CD4-positive, alpha-beta memory T cell (primary cell): ENCODE data around the gene SURF4. TPM values are rescaled to one million over a fixed set of nuclear protein-coding genes. Genes with fewer than 3 reads are reported as not detected.
A peak's percentile ranks its signal among the peaks of the same experiment; 100 is the strongest.

Experiments
- CTCF ChIA-PET: fragments of 350-600 bp; sonication (Branson Sonifier 250); formaldehyde crosslinking; loops from one replicate; lab custom pipeline; 2021; ENCODE audit warnings: inconsistent platforms; ENCODE audit not compliant: partially characterized antibody; lab: Charles Lee
- POLR2A ChIA-PET: fragments of 350-600 bp; sonication (Branson Sonifier 250); formaldehyde crosslinking; loops from one replicate; lab custom pipeline; 2021; ENCODE audit not compliant: partially characterized antibody; lab: Charles Lee
- DNase-seq, 5 donors: peaks; one replicate each; pipeline versions ENCODE4 v3.0.0 to v3.0.0-alpha.2; 2020 to 2022; ENCODE audit warnings: mixed read lengths in 1 of 5
- H3K27ac ChIP-seq: one replicate; pipeline ENCODE4 v1.7.0; 2013; ENCODE audit warnings: low read depth, low read length
- H3K27me3 ChIP-seq: 2 replicates; pipeline ENCODE4 v1.7.0; 2013; ENCODE audit warnings: mild to moderate bottlenecking, low read length, moderate library complexity; ENCODE audit not compliant: insufficient read depth
- H3K36me3 ChIP-seq: 2 replicates; pipeline ENCODE4 v1.7.0; 2013; ENCODE audit warnings: mild to moderate bottlenecking, low read length, moderate library complexity; ENCODE audit not compliant: insufficient read depth
- H3K4me1 ChIP-seq: 2 replicates; pipeline ENCODE4 v1.7.0; 2013; ENCODE audit warnings: mild to moderate bottlenecking, low read length, moderate library complexity; ENCODE audit not compliant: insufficient read depth
- H3K4me3 ChIP-seq, 2 donors: one replicate each; pipeline ENCODE4 v1.7.0; 2013; ENCODE audit warnings: low read length in 2 of 2, mild to moderate bottlenecking in 1 of 2
- H3K9me3 ChIP-seq, 2 donors: one replicate each; pipeline ENCODE4 v1.7.0; 2013; ENCODE audit warnings: low read length in 2 of 2, control low read depth in 1 of 2; ENCODE audit not compliant: control insufficient read depth in 1 of 2
- H3K27ac Mint-ChIP-seq, 7 donors: one replicate each; pipeline ENCODE4 v1.8.0; 2020 to 2021; ENCODE audit warnings: mixed read lengths in 7 of 7, mild to moderate bottlenecking in 6 of 7, inconsistent platforms in 3 of 7, moderate library complexity in 3 of 7
- H3K27me3 Mint-ChIP-seq, 2 donors: one replicate each; pipeline ENCODE4 v1.8.0; 2020 to 2021; ENCODE audit warnings: mixed read lengths in 2 of 2
- H3K36me3 Mint-ChIP-seq, 2 donors: one replicate each; pipeline ENCODE4 v1.8.0; 2020 to 2021; ENCODE audit warnings: mixed read lengths in 2 of 2, inconsistent platforms in 1 of 2, mild to moderate bottlenecking in 1 of 2
- H3K4me1 Mint-ChIP-seq, 4 donors: one replicate each; pipeline ENCODE4 v1.8.0; 2020 to 2021; ENCODE audit warnings: mixed read lengths in 4 of 4, mild to moderate bottlenecking in 1 of 4
- H3K4me3 Mint-ChIP-seq, 8 donors: one replicate each; pipeline ENCODE4 v1.8.0; 2020 to 2021; ENCODE audit warnings: mixed read lengths in 8 of 8, mild to moderate bottlenecking in 7 of 8, moderate library complexity in 6 of 8, inconsistent platforms in 3 of 8
- H3K9me3 Mint-ChIP-seq, 8 donors: one replicate each; pipeline ENCODE4 v1.8.0; 2020 to 2021; ENCODE audit warnings: mixed read lengths in 8 of 8, mild to moderate bottlenecking in 5 of 8, inconsistent platforms in 3 of 8, moderate library complexity in 1 of 8
- intact Hi-C: fragments of 100-400 bp; cut with micrococcal nuclease; formaldehyde crosslinking; loops from one replicate; pipeline ENCODE4 v1.15.1; 2023
- polyA plus RNA-seq, 2 donors: library from polyadenylated mRNA; unstranded; fragments of 300-500 nt; fragmentation: Illumina TruSeq; gene quantifications; one replicate each; pipeline ENCODE4 v1.2.3, GENCODE V29; 2021
- total RNA-seq, 2 experiments: library from RNA; stranded (reverse); gene quantifications; one replicate each; pipeline ENCODE4 v1.2.3, GENCODE V29; 2021

Gene SURF4
- total and polyA plus RNA-seq, 4 experiments from 2014 or later, result 103 to 264 (median 133) TPM

DNA sequence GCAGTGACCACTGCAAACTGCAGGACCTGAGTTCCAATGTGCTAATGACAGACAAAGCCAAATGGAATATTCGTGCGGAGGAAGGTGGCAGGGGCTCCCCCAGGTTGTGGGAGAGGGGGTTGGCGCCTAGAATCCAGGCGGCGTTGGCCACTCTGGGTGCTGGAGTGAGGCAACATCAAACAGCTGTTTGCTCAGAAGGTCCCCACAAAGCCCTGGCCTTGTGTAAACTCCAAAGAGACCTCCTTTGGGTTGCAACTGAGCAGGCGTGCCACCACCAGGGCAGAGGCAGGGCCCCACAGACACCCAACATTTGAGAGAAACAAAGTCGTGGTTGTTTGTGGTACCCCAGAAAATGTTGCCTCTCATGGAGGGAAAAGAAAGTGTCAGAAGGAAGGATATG lies 14.9 kb upstream of the SURF4 start:
- intact Hi-C loops, result no loop called here
- Mint-ChIP-seq H3K9me3 (no peaks in the 10 kb centered on the region), H3K36me3 (no peaks in the 10 kb centered on the region), H3K4me1 (no peaks in the 10 kb centered on the region), H3K27me3 (peaks cover 4 to 9% of the 10 kb centered on the region in 2 donors), H3K4me3 (no peak overlapping the region), H3K27ac (no peak overlapping the region)
- H3K9me3 ChIP-seq, result no peaks in the 10 kb centered on the region
- H3K4me3 ChIP-seq, result no peak overlapping the region
- peak in 1 of 5 donors; percentile 4 for DNase-seq
- POLR2A ChIA-PET, result no interaction called here
- CTCF ChIA-PET, result no interaction called here
- H3K27ac ChIP-seq, result no peak overlapping the region
- no peaks in the 10 kb centered on the region for H3K36me3 ChIP-seq
- H3K4me1 ChIP-seq, result no peaks in the 10 kb centered on the region
- no peaks in the 10 kb centered on the region for H3K27me3 ChIP-seq

DNA sequence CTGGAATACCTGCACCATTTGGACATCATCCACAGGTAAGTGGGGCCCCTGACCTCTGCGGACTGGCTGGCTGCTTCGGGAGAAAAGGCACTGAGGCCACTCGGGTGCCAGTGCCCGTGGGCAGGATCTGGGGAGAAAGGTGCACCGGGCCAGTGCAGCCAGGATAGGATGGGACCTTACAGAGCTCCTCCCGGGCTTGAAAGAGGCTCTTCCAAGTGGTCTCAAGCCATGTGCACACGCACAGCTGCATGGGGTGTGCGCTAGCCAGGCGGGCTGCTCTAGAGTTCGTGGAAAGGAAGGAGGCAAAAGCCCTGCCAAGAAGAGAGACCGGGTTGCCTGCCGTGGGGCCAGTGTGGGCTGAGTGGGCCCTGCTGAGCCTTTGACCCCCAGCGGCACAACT lies 13.7 kb upstream of the SURF4 start:
- H3K36me3 Mint-ChIP-seq, result no peaks in the 10 kb centered on the region
- POLR2A ChIA-PET, result no interaction called here
- peaks cover 4 to 8% of the 10 kb centered on the region in 2 donors for H3K27me3 Mint-ChIP-seq
- CTCF ChIA-PET, result no interaction called here
- Histone ChIP-seq H3K27me3 (no peaks in the 10 kb centered on the region), H3K27ac (no peak overlapping the region), H3K4me3 (no peak overlapping the region), H3K9me3 (no peaks in the 10 kb centered on the region), H3K4me1 (no peaks in the 10 kb centered on the region), H3K36me3 (no peaks in the 10 kb centered on the region)
- DNase-seq, result no peak
- intact Hi-C loops, result no loop called here
- H3K4me3 Mint-ChIP-seq, result no peak overlapping the region
- no peaks in the 10 kb centered on the region for H3K9me3 Mint-ChIP-seq
- no peak overlapping the region for H3K27ac Mint-ChIP-seq
- H3K4me1 Mint-ChIP-seq, result no peaks in the 10 kb centered on the region

DNA sequence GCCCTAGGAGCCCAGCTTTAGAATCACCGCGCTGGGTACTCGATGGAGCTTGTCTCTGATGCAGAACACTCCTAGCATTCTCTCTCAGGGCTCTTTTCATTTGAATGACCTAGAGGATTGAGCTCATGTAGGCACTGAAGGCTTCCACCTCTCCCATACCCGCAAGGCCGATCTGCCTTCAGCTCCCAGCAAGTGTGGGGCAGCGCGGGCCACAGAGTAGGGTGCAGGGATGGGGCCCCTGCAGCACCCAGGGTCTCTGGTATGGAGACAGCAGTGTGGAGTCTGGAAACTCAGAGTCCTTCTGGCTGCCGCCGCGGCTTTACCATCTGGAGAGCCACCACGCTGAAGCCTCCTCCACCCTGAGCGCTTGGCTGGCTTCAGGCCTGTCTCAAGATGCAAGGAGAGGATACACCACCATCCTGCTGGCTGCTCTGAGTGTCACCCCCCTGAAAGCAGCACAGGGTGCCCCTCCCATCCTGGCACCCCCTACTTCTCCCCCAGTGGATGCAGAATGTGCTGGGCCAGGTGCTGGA lies 13.2 kb upstream of the SURF4 start:
- Mint-ChIP-seq H3K27me3 (peaks cover 4 to 8% of the 10 kb centered on the region in 2 donors), H3K4me1 (no peaks in the 10 kb centered on the region), H3K27ac (no peak overlapping the region), H3K9me3 (no peaks in the 10 kb centered on the region), H3K4me3 (no peak overlapping the region), H3K36me3 (no peaks in the 10 kb centered on the region)
- H3K36me3 ChIP-seq, result no peaks in the 10 kb centered on the region
- no peaks in the 10 kb centered on the region for H3K4me1 ChIP-seq
- DNase-seq, result peak in 1 of 5 donors; percentile 7
- H3K27me3 ChIP-seq, result no peaks in the 10 kb centered on the region
- intact Hi-C loops, result no loop called here
- H3K4me3 ChIP-seq, result no peak overlapping the region
- CTCF ChIA-PET, result no interaction called here
- POLR2A ChIA-PET, result no interaction called here
- H3K9me3 ChIP-seq, result no peaks in the 10 kb centered on the region
- no peak overlapping the region for H3K27ac ChIP-seq

- Histone ChIP-seq H3K27me3 (no peaks in the 10 kb centered on the region), H3K4me3 (no peak overlapping the region), H3K36me3 (no peaks in the 10 kb centered on the region), H3K4me1 (no peaks in the 10 kb centered on the region), H3K9me3 (no peaks in the 10 kb centered on the region), H3K27ac (no peak overlapping the region)
- no peaks in the 10 kb centered on the region for H3K4me1 Mint-ChIP-seq
- H3K27me3 Mint-ChIP-seq, result peaks cover 4 to 8% of the 10 kb centered on the region in 2 donors
- H3K9me3 Mint-ChIP-seq, result no peaks in the 10 kb centered on the region
- no peak overlapping the region for H3K4me3 Mint-ChIP-seq
- no peaks in the 10 kb centered on the region for H3K36me3 Mint-ChIP-seq
- CTCF ChIA-PET, result interaction anchor here (1.2 kb wide), 1 partner anchor 8 kb away, joined by 3 read pairs; no protein-coding TSS in a partner anchor
- H3K27ac Mint-ChIP-seq, result no peak overlapping the region
- DNase-seq, result peak in 1 of 5 donors; percentile 4
- intact Hi-C loops, result no loop called here
- POLR2A ChIA-PET, result no interaction called here
Observed at GRCh38 chr9:133387680-133388079, 11.8 kb upstream of the SURF4 start.

GRCh38 chr9:133386338-133386737 lies 10.5 kb upstream of the SURF4 start:
- CTCF ChIA-PET, result no interaction called here
- peak in 1 of 5 donors; percentile 20 for DNase-seq
- H3K4me3 ChIP-seq, result no peak overlapping the region
- POLR2A ChIA-PET, result interaction anchor here (1.1 kb wide), 1 partner anchor 10 kb away, joined by 4 read pairs; the partner anchor contains the start of gene STKLD1
- no peak overlapping the region for H3K4me3 Mint-ChIP-seq
- no peaks in the 10 kb centered on the region for H3K9me3 Mint-ChIP-seq
- H3K27ac Mint-ChIP-seq, result no peak overlapping the region
- H3K27me3 Mint-ChIP-seq, result peaks cover 4 to 6% of the 10 kb centered on the region in 2 donors
- H3K9me3 ChIP-seq, result no peaks in the 10 kb centered on the region
- no peak overlapping the region for H3K27ac ChIP-seq
- H3K4me1 ChIP-seq, result no peaks in the 10 kb centered on the region
- no peaks in the 10 kb centered on the region for H3K36me3 Mint-ChIP-seq
- intact Hi-C loops, result no loop called here
- no peaks in the 10 kb centered on the region for H3K27me3 ChIP-seq
- no peaks in the 10 kb centered on the region for H3K4me1 Mint-ChIP-seq
- H3K36me3 ChIP-seq, result no peaks in the 10 kb centered on the region

DNA sequence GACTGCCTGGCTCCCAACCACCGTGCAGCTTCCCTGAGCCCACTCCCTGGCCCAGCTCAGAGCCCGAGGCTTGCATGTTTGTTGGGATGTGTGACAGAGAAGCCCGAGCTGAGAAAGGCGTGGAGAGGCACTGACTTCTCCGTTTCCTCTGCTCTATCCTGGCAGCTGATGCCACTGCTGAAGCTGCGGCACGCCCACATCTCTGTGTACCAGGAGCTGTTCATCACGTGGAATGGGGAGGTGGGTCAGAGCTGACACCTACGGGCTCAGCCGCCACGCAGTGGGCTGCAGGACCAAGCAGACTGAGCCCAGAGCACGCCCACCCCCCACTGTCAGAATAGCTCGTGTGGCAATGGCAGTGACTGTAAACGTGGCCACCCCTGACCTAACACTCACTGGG lies 9.6 kb upstream of the SURF4 start:
- Mint-ChIP-seq H3K27ac (no peak overlapping the region), H3K9me3 (no peaks in the 10 kb centered on the region), H3K4me1 (no peaks in the 10 kb centered on the region), H3K36me3 (no peaks in the 10 kb centered on the region), H3K27me3 (peaks cover 2 to 4% of the 10 kb centered on the region in 2 donors), H3K4me3 (no peak overlapping the region)
- POLR2A ChIA-PET, result no interaction called here
- H3K36me3 ChIP-seq, result no peaks in the 10 kb centered on the region
- H3K4me3 ChIP-seq, result no peak overlapping the region
- no peaks in the 10 kb centered on the region for H3K27me3 ChIP-seq
- peak in 1 of 5 donors; percentile 3 for DNase-seq
- H3K27ac ChIP-seq, result no peak overlapping the region
- no peaks in the 10 kb centered on the region for H3K9me3 ChIP-seq
- CTCF ChIA-PET, result interaction anchor here (1.1 kb wide), 1 partner anchor 19 kb away, joined by 3 read pairs; no protein-coding TSS in a partner anchor
- intact Hi-C loops, result no loop called here
- H3K4me1 ChIP-seq, result no peaks in the 10 kb centered on the region

DNA sequence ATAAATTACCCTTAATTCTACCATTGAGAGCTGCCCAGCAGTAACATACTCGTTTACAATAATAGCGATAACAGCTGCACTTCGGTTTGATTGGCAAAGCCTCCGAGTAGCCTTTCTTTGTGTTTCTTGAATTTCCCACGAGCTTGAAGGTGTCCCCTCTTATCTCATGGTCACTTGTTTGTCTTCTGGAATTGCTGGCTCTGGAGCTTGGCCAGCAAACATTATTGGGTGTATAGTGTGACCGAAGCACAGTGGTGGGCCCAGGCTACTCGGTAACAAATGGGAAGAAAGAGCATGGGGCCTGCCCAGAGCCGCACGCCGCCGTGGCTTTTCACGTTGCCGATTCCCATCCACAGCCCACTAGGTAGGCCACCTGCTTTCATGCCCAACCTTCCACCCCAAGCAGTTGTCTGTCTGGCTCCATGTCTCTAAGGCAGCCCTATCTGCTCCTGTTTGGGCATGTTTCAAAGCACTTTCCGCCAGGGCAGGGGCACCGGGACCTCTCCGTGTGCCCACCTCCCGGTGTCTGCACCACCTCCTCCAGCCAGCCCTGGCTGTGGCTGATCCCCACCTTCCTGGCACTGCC lies 9.0 kb upstream of the SURF4 start:
- no peaks in the 10 kb centered on the region for H3K9me3 ChIP-seq
- DNase-seq, result peak in 1 of 5 donors; percentile 8
- H3K27me3 ChIP-seq, result no peaks in the 10 kb centered on the region
- Mint-ChIP-seq H3K4me1 (no peaks in the 10 kb centered on the region), H3K4me3 (no peak overlapping the region), H3K9me3 (no peaks in the 10 kb centered on the region), H3K27ac (no peak overlapping the region), H3K27me3 (peaks cover 0 to 3% of the 10 kb centered on the region in 2 donors), H3K36me3 (no peaks in the 10 kb centered on the region)
- intact Hi-C loops, result no loop called here
- ChIA-PET CTCF (interaction anchor here (1.1 kb wide), 1 partner anchor 20 kb away, joined by 3 read pairs; no protein-coding TSS in a partner anchor), POLR2A (no interaction called here)
- H3K4me3 ChIP-seq, result no peak overlapping the region
- no peaks in the 10 kb centered on the region for H3K4me1 ChIP-seq
- H3K27ac ChIP-seq, result no peak overlapping the region
- no peaks in the 10 kb centered on the region for H3K36me3 ChIP-seq
